ENCODE measurements around the gene DLG5. TPM values are rescaled to one million over a fixed set of nuclear protein-coding genes. Genes with fewer than 3 reads are reported as not detected.

DLG5 gene
- total RNA-seq, 1 donor from 2014 or later = 58.4 TPM

GRCh38 chr10:77787440-77787839 lies 139.1 kb downstream of the DLG5 start:
- H4K20me1 ChIP-seq (ENCODE audit: insufficient read depth, low read length) = no peaks in the 10 kb centered on the region
- no peaks in the 10 kb centered on the region for H3K27me3 ChIP-seq (ENCODE audit: insufficient read depth, low read length)
- no peak overlapping the region for H3K4me2 ChIP-seq (ENCODE audit: low read length)
- no peak overlapping the region for H3K4me3 Mint-ChIP-seq (ENCODE audit: unreplicated experiment)
- no peak overlapping the region for H3K27ac Mint-ChIP-seq (ENCODE audit: unreplicated experiment)
- H3K9ac ChIP-seq (ENCODE audit: low read length) = no peak overlapping the region
- H3K36me3 ChIP-seq (ENCODE audit: insufficient read depth, low read length) = peaks cover 6% of the 10 kb centered on the region
- no peak overlapping the region for H3K27ac ChIP-seq (ENCODE audit: low read depth, low read length)
- peaks cover 19% of the 10 kb centered on the region for H3K4me1 Mint-ChIP-seq (ENCODE audit: low read depth, unreplicated experiment)
- no peaks in the 10 kb centered on the region for H3K9me3 ChIP-seq (ENCODE audit: insufficient read depth, low read depth, low read length)
- H3K79me2 ChIP-seq (ENCODE audit: insufficient read depth, low read length) = no peaks in the 10 kb centered on the region
- peaks cover 18% of the 10 kb centered on the region for H3K4me1 ChIP-seq (ENCODE audit: insufficient read depth, low read length)
- TF ChIP-seq CTCF (IDR thresholded peaks at IDR 0.05; ENCODE audit: insufficient read depth, low read depth, low read length) (no peak), EZH2 (IDR thresholded peaks at IDR 0.05; ENCODE audit: insufficient read depth, low read length) (no peak)
- H3K9me3 Mint-ChIP-seq (ENCODE audit: unreplicated experiment) = no peaks in the 10 kb centered on the region
- no peaks in the 10 kb centered on the region for H3K27me3 Mint-ChIP-seq (ENCODE audit: low read depth, unreplicated experiment)
- H2AFZ ChIP-seq (ENCODE audit: low read depth, low read length) = no peak overlapping the region
- no peak for FAIRE-seq
- no peak overlapping the region for H3K4me3 ChIP-seq (ENCODE audit: insufficient read depth, low read depth, low read length)
- H3K36me3 Mint-ChIP-seq (ENCODE audit: low read depth, unreplicated experiment) = peaks cover 29% of the 10 kb centered on the region
- no peak for DNase-seq (ENCODE audit: low read depth)

GRCh38 chr10:77784856-77785255 lies 141.7 kb downstream of the DLG5 start:
- Mint-ChIP-seq H3K9me3 (ENCODE audit: unreplicated experiment) (peaks cover 2% of the 10 kb centered on the region), H3K36me3 (ENCODE audit: low read depth, unreplicated experiment) (peaks cover 41% of the 10 kb centered on the region), H3K27me3 (ENCODE audit: low read depth, unreplicated experiment) (no peaks in the 10 kb centered on the region), H3K4me1 (ENCODE audit: low read depth, unreplicated experiment) (peaks cover 19% of the 10 kb centered on the region), H3K27ac (ENCODE audit: unreplicated experiment) (peak overlapping the region; percentile 75), H3K4me3 (ENCODE audit: unreplicated experiment) (no peak overlapping the region)
- H3K79me2 ChIP-seq (ENCODE audit: insufficient read depth, low read length) = no peaks in the 10 kb centered on the region
- H3K27ac ChIP-seq (ENCODE audit: low read depth, low read length) = no peak overlapping the region
- H3K4me3 ChIP-seq (ENCODE audit: insufficient read depth, low read depth, low read length) = no peak overlapping the region
- no peak overlapping the region for H2AFZ ChIP-seq (ENCODE audit: low read depth, low read length)
- peaks cover 18% of the 10 kb centered on the region for H3K4me1 ChIP-seq (ENCODE audit: insufficient read depth, low read length)
- no peak for TF ChIP-seq CTCF (IDR thresholded peaks at IDR 0.05; ENCODE audit: insufficient read depth, low read depth, low read length)
- no peak for TF ChIP-seq EZH2 (IDR thresholded peaks at IDR 0.05; ENCODE audit: insufficient read depth, low read length)
- peak; percentile 80 for FAIRE-seq
- peak overlapping the region; percentile 49 for H3K4me2 ChIP-seq (ENCODE audit: low read length)
- no peaks in the 10 kb centered on the region for H4K20me1 ChIP-seq (ENCODE audit: insufficient read depth, low read length)
- H3K9ac ChIP-seq (ENCODE audit: low read length) = peak overlapping the region; percentile 25
- peaks cover 3% of the 10 kb centered on the region for H3K36me3 ChIP-seq (ENCODE audit: insufficient read depth, low read length)
- no peaks in the 10 kb centered on the region for H3K27me3 ChIP-seq (ENCODE audit: insufficient read depth, low read length)
- peak; percentile 93 for DNase-seq (ENCODE audit: low read depth)
- no peaks in the 10 kb centered on the region for H3K9me3 ChIP-seq (ENCODE audit: insufficient read depth, low read depth, low read length)

GRCh38 chr10:77782328-77783061 lies 144.1 kb downstream of the DLG5 start:
- Mint-ChIP-seq H3K4me1 (ENCODE audit: low read depth, unreplicated experiment) (peaks cover 19% of the 10 kb centered on the region), H3K27me3 (ENCODE audit: low read depth, unreplicated experiment) (no peaks in the 10 kb centered on the region), H3K36me3 (ENCODE audit: low read depth, unreplicated experiment) (peaks cover 47% of the 10 kb centered on the region), H3K9me3 (ENCODE audit: unreplicated experiment) (peaks cover 6% of the 10 kb centered on the region), H3K4me3 (ENCODE audit: unreplicated experiment) (no peak overlapping the region), H3K27ac (ENCODE audit: unreplicated experiment) (no peak overlapping the region)
- H3K4me3 ChIP-seq (ENCODE audit: insufficient read depth, low read depth, low read length) = no peak overlapping the region
- H3K9ac ChIP-seq (ENCODE audit: low read length) = no peak overlapping the region
- peak; percentile 5 for FAIRE-seq
- TF ChIP-seq EZH2 (IDR thresholded peaks at IDR 0.05; ENCODE audit: insufficient read depth, low read length) = no peak
- TF ChIP-seq CTCF (IDR thresholded peaks at IDR 0.05; ENCODE audit: insufficient read depth, low read depth, low read length) = no peak
- peaks cover 3% of the 10 kb centered on the region for H3K36me3 ChIP-seq (ENCODE audit: insufficient read depth, low read length)
- H3K4me2 ChIP-seq (ENCODE audit: low read length) = no peak overlapping the region
- H3K27me3 ChIP-seq (ENCODE audit: insufficient read depth, low read length) = no peaks in the 10 kb centered on the region
- no peak overlapping the region for H2AFZ ChIP-seq (ENCODE audit: low read depth, low read length)
- no peak for DNase-seq (ENCODE audit: low read depth)
- no peaks in the 10 kb centered on the region for H3K79me2 ChIP-seq (ENCODE audit: insufficient read depth, low read length)
- H3K27ac ChIP-seq (ENCODE audit: low read depth, low read length) = no peak overlapping the region
- peaks cover 18% of the 10 kb centered on the region for H3K4me1 ChIP-seq (ENCODE audit: insufficient read depth, low read length)
- H3K9me3 ChIP-seq (ENCODE audit: insufficient read depth, low read depth, low read length) = peaks cover 2% of the 10 kb centered on the region
- H4K20me1 ChIP-seq (ENCODE audit: insufficient read depth, low read length) = peaks cover 4% of the 10 kb centered on the region

Measured in astrocyte (in vitro differentiated cells and primary cell).